HepG2 (cell line): Measurements from ENCODE around the gene NCDN. TPM values are rescaled to one million over a fixed set of nuclear protein-coding genes. Genes with fewer than 3 reads are reported as not detected.

Experiments used
- CBX2 ChIP-seq, 2 experiments: fragments of 200-600 bp in 1 of 2; sonication (generic); formaldehyde crosslinking in 1 of 2; IDR thresholded peaks; 2 replicates each; pipeline versions ENCODE4 v1.7.0 to v1.8.1; 2018 to 2022; ENCODE audit warnings: low read depth in 2 of 2, low read length in 1 of 2, mild to moderate bottlenecking in 1 of 2, missing genetic modification reagents in 1 of 2
- CREB3 ChIP-seq: sonication (generic); formaldehyde crosslinking; IDR thresholded peaks from 2 replicates; pipeline ENCODE4 v1.5.0; 2020; ENCODE audit warnings: missing genetic modification reagents
- CREBL2 ChIP-seq: sonication (generic); formaldehyde crosslinking; IDR thresholded peaks from 2 replicates; pipeline ENCODE4 v1.8.1; 2023; ENCODE audit warnings: missing genetic modification reagents, mild to moderate bottlenecking, borderline replicate concordance
- DR1 ChIP-seq: sonication (generic); formaldehyde crosslinking; IDR thresholded peaks from 2 replicates; pipeline ENCODE4 v1.8.0; 2021; ENCODE audit warnings: mild to moderate bottlenecking, missing genetic modification reagents, inconsistent platforms
- HNF1B ChIP-seq: sonication (generic); formaldehyde crosslinking; IDR thresholded peaks from 2 replicates; pipeline ENCODE4 v1.5.1; 2020; ENCODE audit warnings: mild to moderate bottlenecking, moderate library complexity, missing genetic modification reagents
- JUN ChIP-seq: sonication (generic); formaldehyde crosslinking; IDR thresholded peaks from 2 replicates; pipeline ENCODE4 v1.4.0; 2020; ENCODE audit warnings: mild to moderate bottlenecking, missing genetic modification reagents
- RNF2 ChIP-seq: fragments of 450-650 bp; conservative IDR thresholded peaks from 2 replicates; pipeline ENCODE4 v1.6.1; 2016; ENCODE audit warnings: low read depth
- ZFX ChIP-seq: sonication (generic); formaldehyde crosslinking; IDR thresholded peaks from 2 replicates; pipeline ENCODE4 v1.4.0; 2020; ENCODE audit warnings: mild to moderate bottlenecking, low read depth, missing genetic modification reagents, moderate library complexity
- ZNF468 ChIP-seq: sonication (generic); formaldehyde crosslinking; IDR thresholded peaks from 2 replicates; pipeline ENCODE4 v1.8.0; 2022; ENCODE audit warnings: mild to moderate bottlenecking, moderate library complexity, missing genetic modification reagents
- ZNF552 ChIP-seq: sonication (generic); formaldehyde crosslinking; IDR thresholded peaks from 2 replicates; pipeline ENCODE4 v1.9.0; 2022; ENCODE audit warnings: missing genetic modification reagents, mild to moderate bottlenecking, borderline replicate concordance
- ZNF629 ChIP-seq: sonication (generic); formaldehyde crosslinking; conservative IDR thresholded peaks from 2 replicates; pipeline ENCODE4 v1.5.0; 2020; ENCODE audit warnings: missing genetic modification reagents
- ZNF777 ChIP-seq: sonication (generic); formaldehyde crosslinking; IDR thresholded peaks from 2 replicates; pipeline ENCODE4 v1.4.0; 2020; ENCODE audit warnings: missing genetic modification reagents
- ZSCAN12 ChIP-seq: sonication (generic); formaldehyde crosslinking; IDR thresholded peaks from 2 replicates; pipeline ENCODE4 v1.9.0; 2021; ENCODE audit warnings: mild to moderate bottlenecking, missing genetic modification reagents
- polyA plus RNA-seq, 8 experiments: library from polyadenylated mRNA; depleted of rRNA in 3 of 8; stranded (reverse) in 7 of 8; unstranded in 1 of 8; fragments of >200 nt; fragmentation: Illumina TruSeq in 4 of 8; extraction: Trizol in 4 of 8; gene quantifications; 2 replicates each; pipeline versions ENCODE4 v1.2.1 to v1.2.3, GENCODE V29; 2011 to 2016; ENCODE audit warnings: low read depth in 4 of 8, missing spikeins in 1 of 8, mixed read lengths in 1 of 8; ENCODE audit not compliant: insufficient read depth in 1 of 8
- total RNA-seq, 5 experiments: library from RNA; depleted of rRNA; stranded (reverse); fragments of >200 nt; fragmentation: Illumina TruSeq; extraction: Trizol; gene quantifications; 2 replicates each; pipeline ENCODE4 v1.2.3, GENCODE V29; 2016; ENCODE audit warnings: low read depth in 1 of 5
- TF ChIP-seq, protein P1 (sequence below): sonication (generic); formaldehyde crosslinking; IDR thresholded peaks from 2 replicates; pipeline ENCODE4 v1.5.0; 2020; ENCODE audit warnings: mild to moderate bottlenecking, missing genetic modification reagents
- TF ChIP-seq, protein P2 (sequence below): sonication (generic); formaldehyde crosslinking; IDR thresholded peaks from 2 replicates; pipeline ENCODE4 v1.4.0; 2020; ENCODE audit warnings: missing genetic modification reagents
- TF ChIP-seq, protein P3 (sequence below): sonication (generic); formaldehyde crosslinking; IDR thresholded peaks from 2 replicates; pipeline ENCODE4 v1.4.0; 2020; ENCODE audit warnings: missing genetic modification reagents

Gene NCDN
- total and polyA plus RNA-seq, 2 of the 13 experiments (the other 11 are each of a cell fraction or from before 2014, with no cell fraction given): 6.6 to 9.3 TPM

GRCh38 chr1:35557611-35558373 lies at the start of gene NCDN (continued):
- TF ChIP-seq, protein P1, sequence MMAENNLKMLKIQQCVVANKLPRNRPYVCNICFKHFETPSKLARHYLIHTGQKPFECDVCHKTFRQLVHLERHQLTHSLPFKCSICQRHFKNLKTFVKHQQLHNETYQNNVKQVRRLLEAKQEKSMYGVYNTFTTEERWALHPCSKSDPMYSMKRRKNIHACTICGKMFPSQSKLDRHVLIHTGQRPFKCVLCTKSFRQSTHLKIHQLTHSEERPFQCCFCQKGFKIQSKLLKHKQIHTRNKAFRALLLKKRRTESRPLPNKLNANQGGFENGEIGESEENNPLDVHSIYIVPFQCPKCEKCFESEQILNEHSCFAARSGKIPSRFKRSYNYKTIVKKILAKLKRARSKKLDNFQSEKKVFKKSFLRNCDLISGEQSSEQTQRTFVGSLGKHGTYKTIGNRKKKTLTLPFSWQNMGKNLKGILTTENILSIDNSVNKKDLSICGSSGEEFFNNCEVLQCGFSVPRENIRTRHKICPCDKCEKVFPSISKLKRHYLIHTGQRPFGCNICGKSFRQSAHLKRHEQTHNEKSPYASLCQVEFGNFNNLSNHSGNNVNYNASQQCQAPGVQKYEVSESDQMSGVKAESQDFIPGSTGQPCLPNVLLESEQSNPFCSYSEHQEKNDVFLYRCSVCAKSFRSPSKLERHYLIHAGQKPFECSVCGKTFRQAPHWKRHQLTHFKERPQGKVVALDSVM (CRISPR knock-in tag): peak; percentile 49; the same call in 1 of the 2 replicates
- TF ChIP-seq DR1 (CRISPR knock-in tag) (peak; percentile 59; the same call in 1 of the 2 replicates), ZNF777 (CRISPR knock-in tag) (0 out of 2 replicates have a peak, but pooled peaks have one; percentile 17), JUN (no peak), ZNF552 (CRISPR knock-in tag) (no peak), ZSCAN12 (CRISPR knock-in tag) (0 out of 2 replicates have a peak, but pooled peaks have one; percentile 59), CREBL2 (no peak), HNF1B (CRISPR knock-in tag) (no peak; the same call in 1 of the 2 replicates), RNF2 (no peak; the same call in 1 of the 2 replicates), ZFX (peak; percentile 65; the same call in 1 of the 2 replicates), CBX2 (IDR thresholded peaks at IDR 0.05; ENCODE audit: low read depth, low read length) (peak; percentile 100), CBX2 (CRISPR knock-in tag; IDR thresholded peaks at IDR 0.05; ENCODE audit: low read depth) (no peak), ZNF629 (CRISPR knock-in tag) (no peak), CREB3 (peak; percentile 77; the same call in 1 of the 2 replicates), ZNF468 (CRISPR knock-in tag) (0 out of 2 replicates have a peak, but pooled peaks have one; percentile 63)
- TF ChIP-seq, protein P2, sequence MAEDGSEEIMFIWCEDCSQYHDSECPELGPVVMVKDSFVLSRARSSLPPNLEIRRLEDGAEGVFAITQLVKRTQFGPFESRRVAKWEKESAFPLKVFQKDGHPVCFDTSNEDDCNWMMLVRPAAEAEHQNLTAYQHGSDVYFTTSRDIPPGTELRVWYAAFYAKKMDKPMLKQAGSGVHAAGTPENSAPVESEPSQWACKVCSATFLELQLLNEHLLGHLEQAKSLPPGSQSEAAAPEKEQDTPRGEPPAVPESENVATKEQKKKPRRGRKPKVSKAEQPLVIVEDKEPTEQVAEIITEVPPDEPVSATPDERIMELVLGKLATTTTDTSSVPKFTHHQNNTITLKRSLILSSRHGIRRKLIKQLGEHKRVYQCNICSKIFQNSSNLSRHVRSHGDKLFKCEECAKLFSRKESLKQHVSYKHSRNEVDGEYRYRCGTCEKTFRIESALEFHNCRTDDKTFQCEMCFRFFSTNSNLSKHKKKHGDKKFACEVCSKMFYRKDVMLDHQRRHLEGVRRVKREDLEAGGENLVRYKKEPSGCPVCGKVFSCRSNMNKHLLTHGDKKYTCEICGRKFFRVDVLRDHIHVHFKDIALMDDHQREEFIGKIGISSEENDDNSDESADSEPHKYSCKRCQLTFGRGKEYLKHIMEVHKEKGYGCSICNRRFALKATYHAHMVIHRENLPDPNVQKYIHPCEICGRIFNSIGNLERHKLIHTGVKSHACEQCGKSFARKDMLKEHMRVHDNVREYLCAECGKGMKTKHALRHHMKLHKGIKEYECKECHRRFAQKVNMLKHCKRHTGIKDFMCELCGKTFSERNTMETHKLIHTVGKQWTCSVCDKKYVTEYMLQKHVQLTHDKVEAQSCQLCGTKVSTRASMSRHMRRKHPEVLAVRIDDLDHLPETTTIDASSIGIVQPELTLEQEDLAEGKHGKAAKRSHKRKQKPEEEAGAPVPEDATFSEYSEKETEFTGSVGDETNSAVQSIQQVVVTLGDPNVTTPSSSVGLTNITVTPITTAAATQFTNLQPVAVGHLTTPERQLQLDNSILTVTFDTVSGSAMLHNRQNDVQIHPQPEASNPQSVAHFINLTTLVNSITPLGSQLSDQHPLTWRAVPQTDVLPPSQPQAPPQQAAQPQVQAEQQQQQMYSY (CRISPR knock-in tag): no peak
- TF ChIP-seq, protein P3, sequence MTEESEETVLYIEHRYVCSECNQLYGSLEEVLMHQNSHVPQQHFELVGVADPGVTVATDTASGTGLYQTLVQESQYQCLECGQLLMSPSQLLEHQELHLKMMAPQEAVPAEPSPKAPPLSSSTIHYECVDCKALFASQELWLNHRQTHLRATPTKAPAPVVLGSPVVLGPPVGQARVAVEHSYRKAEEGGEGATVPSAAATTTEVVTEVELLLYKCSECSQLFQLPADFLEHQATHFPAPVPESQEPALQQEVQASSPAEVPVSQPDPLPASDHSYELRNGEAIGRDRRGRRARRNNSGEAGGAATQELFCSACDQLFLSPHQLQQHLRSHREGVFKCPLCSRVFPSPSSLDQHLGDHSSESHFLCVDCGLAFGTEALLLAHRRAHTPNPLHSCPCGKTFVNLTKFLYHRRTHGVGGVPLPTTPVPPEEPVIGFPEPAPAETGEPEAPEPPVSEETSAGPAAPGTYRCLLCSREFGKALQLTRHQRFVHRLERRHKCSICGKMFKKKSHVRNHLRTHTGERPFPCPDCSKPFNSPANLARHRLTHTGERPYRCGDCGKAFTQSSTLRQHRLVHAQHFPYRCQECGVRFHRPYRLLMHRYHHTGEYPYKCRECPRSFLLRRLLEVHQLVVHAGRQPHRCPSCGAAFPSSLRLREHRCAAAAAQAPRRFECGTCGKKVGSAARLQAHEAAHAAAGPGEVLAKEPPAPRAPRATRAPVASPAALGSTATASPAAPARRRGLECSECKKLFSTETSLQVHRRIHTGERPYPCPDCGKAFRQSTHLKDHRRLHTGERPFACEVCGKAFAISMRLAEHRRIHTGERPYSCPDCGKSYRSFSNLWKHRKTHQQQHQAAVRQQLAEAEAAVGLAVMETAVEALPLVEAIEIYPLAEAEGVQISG (CRISPR knock-in tag): peak; percentile 76
